ENCODE results near the gene NFS1.

Gene NFS1

DNA sequence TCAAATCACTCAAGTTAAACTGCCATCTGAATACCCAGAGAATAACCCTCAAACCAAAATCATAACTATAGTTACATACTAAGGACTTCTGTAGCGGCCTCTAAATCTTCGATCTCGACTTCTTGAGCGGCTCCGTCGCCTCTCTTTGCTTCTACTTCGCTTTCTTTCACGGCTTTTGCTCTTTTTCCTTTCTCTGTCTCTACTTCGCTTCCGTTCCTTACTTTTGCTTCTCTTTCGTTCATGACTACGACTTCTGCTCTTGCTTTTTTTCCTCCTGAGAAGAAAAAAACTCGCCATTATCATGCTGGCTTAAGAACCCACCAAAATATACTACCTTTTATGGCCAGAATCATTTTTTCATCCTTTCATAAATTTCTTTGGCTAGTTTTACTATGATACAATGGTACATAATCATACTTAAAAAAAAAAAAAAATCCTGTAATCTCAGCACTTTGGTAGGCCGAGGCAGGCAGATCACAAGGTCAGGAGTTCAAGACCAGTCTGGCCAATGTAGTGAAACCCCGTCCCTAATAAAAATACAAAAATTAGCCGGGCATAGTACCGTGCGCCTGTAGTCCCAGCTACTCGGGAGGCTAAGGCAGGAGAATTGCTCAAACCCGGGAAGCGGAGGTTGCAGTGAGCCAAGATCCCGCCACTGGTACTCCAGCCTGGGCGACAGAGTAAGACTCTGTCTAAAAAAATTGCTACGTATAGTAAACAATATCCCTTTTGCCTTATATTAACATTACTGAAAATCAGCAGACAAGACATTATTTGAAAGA lies 32.9 kb upstream of the NFS1 start:
- TF ChIP-seq, protein P1, sequence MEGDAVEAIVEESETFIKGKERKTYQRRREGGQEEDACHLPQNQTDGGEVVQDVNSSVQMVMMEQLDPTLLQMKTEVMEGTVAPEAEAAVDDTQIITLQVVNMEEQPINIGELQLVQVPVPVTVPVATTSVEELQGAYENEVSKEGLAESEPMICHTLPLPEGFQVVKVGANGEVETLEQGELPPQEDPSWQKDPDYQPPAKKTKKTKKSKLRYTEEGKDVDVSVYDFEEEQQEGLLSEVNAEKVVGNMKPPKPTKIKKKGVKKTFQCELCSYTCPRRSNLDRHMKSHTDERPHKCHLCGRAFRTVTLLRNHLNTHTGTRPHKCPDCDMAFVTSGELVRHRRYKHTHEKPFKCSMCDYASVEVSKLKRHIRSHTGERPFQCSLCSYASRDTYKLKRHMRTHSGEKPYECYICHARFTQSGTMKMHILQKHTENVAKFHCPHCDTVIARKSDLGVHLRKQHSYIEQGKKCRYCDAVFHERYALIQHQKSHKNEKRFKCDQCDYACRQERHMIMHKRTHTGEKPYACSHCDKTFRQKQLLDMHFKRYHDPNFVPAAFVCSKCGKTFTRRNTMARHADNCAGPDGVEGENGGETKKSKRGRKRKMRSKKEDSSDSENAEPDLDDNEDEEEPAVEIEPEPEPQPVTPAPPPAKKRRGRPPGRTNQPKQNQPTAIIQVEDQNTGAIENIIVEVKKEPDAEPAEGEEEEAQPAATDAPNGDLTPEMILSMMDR (IDR thresholded peaks at IDR 0.05; ENCODE audit: borderline replicate concordance, insufficient read depth, low read depth, low read length), result no peak
- H3K4me3 ChIP-seq (ENCODE audit: low read depth, low read length), result no peak overlapping the region

DNA sequence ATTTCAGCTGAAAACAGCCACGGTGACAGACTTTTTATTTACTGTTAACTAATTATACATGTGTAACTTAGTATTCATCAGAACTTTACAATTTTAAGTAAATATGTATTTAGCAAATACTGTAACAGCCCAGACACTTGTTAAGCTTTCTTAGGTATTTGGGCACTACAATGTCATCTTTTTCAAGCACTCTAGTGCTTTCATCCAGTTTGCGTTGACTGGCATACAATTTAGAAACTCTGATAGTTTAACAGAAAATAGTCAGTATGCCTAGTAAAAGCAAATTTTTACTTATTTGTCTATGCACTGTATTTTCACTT lies 32.3 kb upstream of the NFS1 start:
- H3K4me3 ChIP-seq (ENCODE audit: low read depth, low read length), result no peak overlapping the region
- TF ChIP-seq, protein P1 (IDR thresholded peaks at IDR 0.05; ENCODE audit: borderline replicate concordance, insufficient read depth, low read depth, low read length), result no peak

DNA sequence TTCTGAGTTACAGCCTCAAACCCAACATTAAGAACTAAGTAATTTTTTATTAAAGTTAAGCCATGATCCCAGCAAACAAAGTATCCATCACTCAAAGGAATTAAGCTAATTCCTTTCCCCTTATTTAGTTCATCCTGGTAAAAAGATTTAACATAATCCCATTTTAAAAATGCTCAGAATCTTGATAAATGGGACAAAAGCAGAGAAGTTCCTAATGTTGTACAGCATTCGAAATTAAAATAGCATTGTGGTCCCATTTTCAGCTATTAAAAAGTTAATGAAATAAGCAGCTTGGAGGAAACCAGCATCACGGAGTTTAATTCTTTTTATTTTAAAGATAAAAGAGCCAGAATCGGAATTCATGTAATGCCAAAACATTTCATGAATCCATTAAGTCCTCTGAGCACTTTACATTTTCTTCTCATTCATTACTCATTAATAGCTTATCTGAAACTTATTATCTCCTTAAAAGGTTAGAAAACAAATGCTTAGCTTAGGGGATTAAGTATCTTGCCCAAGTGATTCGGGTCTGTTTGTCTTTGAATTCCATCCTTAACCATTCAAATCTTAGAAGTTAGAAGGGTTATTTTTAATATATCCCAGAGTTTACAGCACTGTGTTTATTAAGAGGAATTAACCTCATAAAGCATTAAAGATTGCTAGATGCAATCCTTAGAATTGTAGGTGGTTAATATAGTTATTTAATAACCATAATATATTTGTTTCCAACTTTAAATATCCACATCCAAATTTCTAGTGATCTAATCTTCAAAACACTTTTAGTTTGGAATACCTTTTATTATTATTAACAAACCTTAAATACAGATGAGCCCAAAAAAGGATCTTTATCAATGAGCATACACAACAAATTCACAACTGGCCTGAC lies 31.7 kb upstream of the NFS1 start:
- TF ChIP-seq, protein P1 (IDR thresholded peaks at IDR 0.05; ENCODE audit: borderline replicate concordance, insufficient read depth, low read depth, low read length), result no peak
- H3K4me3 ChIP-seq (ENCODE audit: low read depth, low read length), result no peak overlapping the region

DNA sequence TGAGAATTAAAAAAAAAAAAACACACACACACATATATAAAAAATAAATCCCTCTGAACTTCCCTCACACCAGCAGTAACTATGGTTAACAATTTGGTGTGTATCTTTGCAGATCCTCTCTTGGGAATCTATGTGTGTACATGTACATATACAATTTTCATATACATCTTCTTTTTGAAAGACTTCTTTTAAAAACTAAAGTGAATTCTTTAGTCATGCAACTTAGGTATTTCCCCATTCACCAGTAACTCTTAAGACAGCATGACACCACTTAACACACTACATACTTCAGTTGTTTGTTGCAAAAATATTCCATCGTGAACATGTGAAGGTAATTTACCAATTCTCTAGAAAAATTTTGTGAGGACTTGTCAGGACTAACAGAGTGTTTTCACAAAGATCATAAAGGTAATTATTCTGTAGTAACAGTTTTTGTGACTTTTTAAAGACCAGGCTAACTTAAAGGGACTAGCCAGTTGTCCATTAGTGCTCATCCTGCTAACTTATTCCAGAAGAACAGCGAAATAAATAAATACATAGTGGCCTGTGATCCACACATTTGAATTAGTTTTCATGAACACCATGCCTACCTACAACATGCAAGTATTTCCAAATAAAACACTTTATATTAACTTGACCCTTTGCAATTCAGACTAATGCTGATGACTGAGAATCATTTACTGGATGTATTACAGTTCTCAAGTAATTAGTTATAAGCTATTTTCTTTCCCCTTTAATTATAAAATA lies 30.9 kb upstream of the NFS1 start:
- TF ChIP-seq, protein P1 (IDR thresholded peaks at IDR 0.05; ENCODE audit: borderline replicate concordance, insufficient read depth, low read depth, low read length), result no peak

DNA sequence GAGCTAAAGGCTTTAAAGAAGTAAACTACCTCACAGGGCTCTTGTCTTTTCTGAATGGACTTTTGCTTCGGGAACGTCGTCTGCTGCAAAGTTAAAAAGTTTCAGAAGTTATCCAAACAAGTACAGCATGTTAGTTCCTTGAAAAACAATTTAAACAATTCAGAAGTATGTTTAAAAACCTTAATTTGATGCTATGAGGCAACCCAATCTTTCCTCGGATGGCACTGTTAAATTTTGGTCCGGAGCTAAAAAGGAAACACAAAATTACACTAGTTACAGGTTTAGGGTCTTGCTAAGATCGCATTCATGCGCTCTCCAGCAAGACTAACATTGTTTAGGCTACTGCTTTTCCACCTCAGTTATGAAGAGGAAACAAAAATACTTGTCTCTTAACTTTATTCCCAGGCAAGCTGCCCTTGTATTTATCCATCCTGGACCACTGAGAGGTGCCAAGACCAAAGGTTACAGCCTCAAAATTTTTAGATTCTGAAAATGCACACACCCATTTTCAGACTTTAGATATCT lies 30.2 kb upstream of the NFS1 start:
- no peak overlapping the region for H3K4me3 ChIP-seq (ENCODE audit: low read depth, low read length)
- TF ChIP-seq, protein P1 (IDR thresholded peaks at IDR 0.05; ENCODE audit: borderline replicate concordance, insufficient read depth, low read depth, low read length), result no peak

More for the DNA sequence above, 30.9 kb upstream of the NFS1 start:
- no peak overlapping the region for H3K4me3 ChIP-seq (ENCODE audit: low read depth, low read length)

DNA sequence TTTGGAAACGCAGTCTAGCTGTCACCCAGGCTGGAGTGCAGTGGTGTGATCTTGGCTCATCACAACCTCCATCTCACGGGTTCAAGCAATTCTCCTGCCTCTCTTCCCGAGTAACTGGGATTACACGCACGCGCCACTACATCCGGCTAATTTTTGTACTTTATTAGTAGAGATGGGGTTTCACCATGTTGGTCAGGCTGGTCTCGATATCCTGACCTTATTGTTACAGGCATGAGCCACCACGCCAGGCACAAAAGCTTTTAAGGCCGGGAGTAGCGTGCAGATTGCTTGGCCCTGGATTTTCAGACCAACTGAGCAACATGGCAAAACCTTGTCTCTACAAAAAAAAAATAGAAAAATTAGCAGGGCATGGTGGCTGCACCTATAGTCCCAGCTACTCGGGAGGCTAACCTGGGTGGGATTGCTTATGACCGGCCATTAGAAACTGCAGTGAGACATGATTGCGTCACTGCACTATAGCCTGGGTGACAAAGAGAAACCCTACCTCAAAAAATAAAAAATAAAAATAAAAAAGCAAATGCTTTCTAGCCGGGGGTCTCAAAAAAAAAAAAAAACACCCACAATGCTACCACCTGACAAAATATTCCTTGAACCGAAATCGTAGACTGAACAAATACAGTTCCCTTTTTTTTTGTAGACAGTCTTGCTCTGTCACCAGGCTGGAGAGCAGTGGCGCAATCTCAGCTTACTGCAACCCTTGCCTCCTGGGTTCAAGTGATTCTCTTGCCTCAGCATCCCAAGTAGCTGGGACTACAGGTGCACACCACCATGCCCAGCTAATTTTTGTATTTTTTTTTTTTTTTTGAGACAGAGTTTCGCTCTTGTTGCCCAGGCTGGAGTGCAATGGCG lies 27.9 kb upstream of the NFS1 start:
- TF ChIP-seq, protein P1 (IDR thresholded peaks at IDR 0.05; ENCODE audit: borderline replicate concordance, insufficient read depth, low read depth, low read length), result no peak
- no peak overlapping the region for H3K4me3 ChIP-seq (ENCODE audit: low read depth, low read length)
